IMR-90 (cell line): ENCODE measurements around the gene TEC. TPM values are rescaled to one million over a fixed set of nuclear protein-coding genes. Genes with fewer than 3 reads are reported as not detected.

ENCODE experiments used
- ATAC-seq: fragments of 200-7000 bp; cut with Tn5 transposase; 2 replicates; pipeline ENCODE4 v1.9.1; 2020; ENCODE audit warnings: low read depth, mild to moderate bottlenecking, moderate library complexity
- BruUV-seq: library from RNA; stranded (reverse); fragments of 400-500 nt; replicated peaks from 2 replicates; lab custom pipeline; 2021; lab: Mats Ljungman, UMichigan
- CTCF ChIA-PET: fragments of 300-600 bp; formaldehyde crosslinking; extraction: SDS; loops from one replicate; lab custom pipeline; 2021; ENCODE audit warnings: antibody characterized with exemption; lab: Yijun Ruan, JAX
- POLR2A ChIA-PET: fragments of 300-600 bp; sonication (Branson Sonifier 250); formaldehyde crosslinking; loops from one replicate; lab custom pipeline; 2022; ENCODE audit warnings: antibody characterized with exemption; ENCODE audit not compliant: unreplicated experiment; lab: Charles Lee
- DNase-seq: peaks from one replicate; pipeline ENCODE4 v3.0.0; 2013
- H2AFZ ChIP-seq: replicated peaks from 2 replicates; pipeline ENCODE3; 2013; ENCODE audit warnings: low read length, mild to moderate bottlenecking; ENCODE audit not compliant: poor library complexity
- H2AK5ac ChIP-seq: 2 replicates; pipeline ENCODE4 v1.6.1; 2013; ENCODE audit warnings: low read depth, low read length, inconsistent platforms
- H2AK9ac ChIP-seq: replicated peaks from 2 replicates; pipeline ENCODE3; 2013; ENCODE audit warnings: mild to moderate bottlenecking, low read depth, low read length, moderate library complexity; ENCODE audit not compliant: poor library complexity
- H2BK120ac ChIP-seq: 2 replicates; pipeline ENCODE4 v1.6.1; 2013; ENCODE audit warnings: low read depth, low read length, inconsistent platforms
- H2BK15ac ChIP-seq: 3 replicates; pipeline ENCODE4 v1.6.1; 2013; ENCODE audit warnings: low read depth, low read length, inconsistent platforms
- H2BK20ac ChIP-seq: 2 replicates; pipeline ENCODE4 v1.6.1; 2013; ENCODE audit warnings: low read depth, mild to moderate bottlenecking, inconsistent platforms, low read length, moderate library complexity
- H2BK5ac ChIP-seq: 2 replicates; pipeline ENCODE4 v1.6.1; 2013; ENCODE audit warnings: mild to moderate bottlenecking, low read depth, low read length, inconsistent platforms; ENCODE audit not compliant: poor library complexity, severe bottlenecking
- H3K14ac ChIP-seq: replicated peaks from 2 replicates; pipeline ENCODE4 v1.6.1; 2013; ENCODE audit warnings: low read depth, low read length, inconsistent platforms
- H3K18ac ChIP-seq: 2 replicates; pipeline ENCODE4 v1.6.1; 2013; ENCODE audit warnings: low read depth, low read length, control low read depth
- H3K23ac ChIP-seq: 2 replicates; pipeline ENCODE4 v1.6.1; 2013; ENCODE audit warnings: low read depth, low read length, inconsistent platforms
- H3K27ac ChIP-seq: 2 replicates; pipeline ENCODE4 v1.5.1; 2013; ENCODE audit warnings: mild to moderate bottlenecking, control low read depth, low read length; ENCODE audit not compliant: insufficient read depth
- H3K27me3 ChIP-seq: 2 replicates; pipeline ENCODE4 v1.6.1; 2013; ENCODE audit warnings: low read length; ENCODE audit not compliant: control insufficient read depth, insufficient read depth
- H3K36me3 ChIP-seq: 2 replicates; pipeline ENCODE4 v1.6.1; 2013; ENCODE audit warnings: low read length, mixed read lengths; ENCODE audit not compliant: control insufficient read depth, insufficient read depth
- H3K4ac ChIP-seq: 2 replicates; pipeline ENCODE4 v1.6.1; 2013; ENCODE audit warnings: low read depth, low read length, inconsistent platforms
- H3K4me1 ChIP-seq: 2 replicates; pipeline ENCODE4 v1.6.1; 2013; ENCODE audit warnings: low read length, mixed read lengths; ENCODE audit not compliant: control insufficient read depth, insufficient read depth
- H3K4me2 ChIP-seq: 2 replicates; pipeline ENCODE4 v1.6.1; 2013; ENCODE audit warnings: low read depth, mild to moderate bottlenecking, control low read depth, low read length, moderate library complexity
- H3K4me3 ChIP-seq: 2 replicates; pipeline ENCODE4 v1.5.1; 2013; ENCODE audit warnings: low read depth, mild to moderate bottlenecking, control low read depth, low read length, moderate library complexity; ENCODE audit not compliant: insufficient read depth
- H3K56ac ChIP-seq: 2 replicates; pipeline ENCODE4 v1.6.1; 2013; ENCODE audit warnings: low read length, inconsistent platforms; ENCODE audit not compliant: insufficient read depth; ENCODE audit errors: extremely low read depth
- H3K79me1 ChIP-seq, 2 experiments: 2 replicates each; pipeline ENCODE4 v1.6.1; 2013; ENCODE audit warnings: low read length in 2 of 2, inconsistent platforms in 1 of 2, low read depth in 1 of 2
- H3K9ac ChIP-seq: 2 replicates; pipeline ENCODE4 v1.6.1; 2013; ENCODE audit warnings: low read depth, low read length, control low read depth
- H3K9me1 ChIP-seq: 2 replicates; pipeline ENCODE4 v1.6.1; 2013; ENCODE audit warnings: low read length, inconsistent platforms; ENCODE audit not compliant: insufficient read depth
- H3K9me3 ChIP-seq: 2 replicates; pipeline ENCODE4 v1.6.1; 2013; ENCODE audit warnings: low read length; ENCODE audit not compliant: control insufficient read depth, insufficient read depth
- H4K20me1 ChIP-seq: 2 replicates; pipeline ENCODE4 v1.6.1; 2013; ENCODE audit warnings: low read length, inconsistent platforms; ENCODE audit not compliant: insufficient read depth
- H4K5ac ChIP-seq: 2 replicates; pipeline ENCODE4 v1.6.1; 2013; ENCODE audit warnings: mild to moderate bottlenecking, low read depth, low read length, control low read depth
- H4K8ac ChIP-seq, 2 experiments: 2 replicates each; pipeline ENCODE4 v1.6.1; 2013; ENCODE audit warnings: low read depth in 2 of 2, low read length in 2 of 2, control low read depth in 1 of 2, inconsistent platforms in 1 of 2
- H4K91ac ChIP-seq: 2 replicates; pipeline ENCODE4 v1.6.1; 2013; ENCODE audit warnings: low read depth, low read length, inconsistent platforms; ENCODE audit not compliant: insufficient read depth
- CEBPB ChIP-seq: IDR thresholded peaks from 2 replicates; pipeline ENCODE4 v1.6.1; 2012; ENCODE audit warnings: low read depth, low read length, improper control_type of control experiment
- CHD1 ChIP-seq: IDR thresholded peaks from 2 replicates; pipeline ENCODE4 v1.6.1; 2012; ENCODE audit warnings: low read depth, low read length, improper control_type of control experiment
- ELK1 ChIP-seq: fragments of 150-350 bp; IDR thresholded peaks from 2 replicates; pipeline ENCODE4 v1.6.1; 2016; ENCODE audit warnings: low read depth, mild to moderate bottlenecking, low read length, moderate library complexity, borderline replicate concordance
- MXI1 ChIP-seq: IDR thresholded peaks from 2 replicates; pipeline ENCODE4 v1.6.1; 2012; ENCODE audit warnings: low read depth, mild to moderate bottlenecking, low read length, moderate library complexity, borderline replicate concordance
- WGBS, 2 experiments: methylation state at CpG; one replicate each; pipeline versions ENCODE4 v1.1.5 to v1.1.7; 2013; ENCODE audit warnings: missing lambda C conversion rate in 2 of 2; ENCODE audit not compliant: insufficient read length in 1 of 2; ENCODE audit errors: extremely low coverage in 2 of 2; 5-methylcytosine and 5-hydroxymethylcytosine counted together
- dilution Hi-C: fragments of 300-500 bp; cut with HindIII; formaldehyde crosslinking; loops from one replicate; pipeline ENCODE4 v1.14.3; 2018; ENCODE audit warnings: low sequenced_read_pairs; ENCODE audit not compliant: unreplicated experiment
- in situ Hi-C: fragments of 300-500 bp; cut with MboI; formaldehyde crosslinking; loops from 3 replicates; pipeline ENCODE4 v1.14.3; 2019; ENCODE audit warnings: low sequenced_read_pairs, inconsistent platforms, mixed read lengths
- intact Hi-C: fragments of 100-400 bp; cut with micrococcal nuclease; formaldehyde crosslinking; loops from 2 replicates; pipeline ENCODE4 v1.10.0; 2022
- polyA plus RNA-seq, 3 experiments: library from polyadenylated mRNA; depleted of rRNA; stranded (reverse); fragments of >200 nt; gene quantifications; 2 replicates each; pipeline ENCODE4 v1.2.3, GENCODE V29; 2012; ENCODE audit warnings: low replicate concordance in 1 of 3
- total RNA-seq: library from RNA; depleted of rRNA; stranded (reverse); fragments of >200 nt; gene quantifications from 2 replicates; pipeline ENCODE4 v1.2.3, GENCODE V29; 2012

Gene TEC
- total and polyA plus RNA-seq, 2 of the 4 experiments (the other 2 are of a cell fraction), result 0.39 to 0.54 TPM

GRCh38 chr4:48237996-48238645 lies 31.5 kb downstream of the TEC start:
- POLR2A ChIA-PET, result no interaction called here
- no peak for ATAC-seq

More at GRCh38 chr4:48237996-48238645, 31.5 kb downstream of the TEC start:
- Histone ChIP-seq H3K4me1 (no peaks in the 10 kb centered on the region), H3K27ac (no peak overlapping the region), H3K23ac (no peak overlapping the region), H2BK20ac (no peak overlapping the region), H2AK9ac (no peak overlapping the region), H3K79me1 (no peaks in the 10 kb centered on the region), H3K9me3 (no peaks in the 10 kb centered on the region), H3K4me2 (no peak overlapping the region), H4K20me1 (no peaks in the 10 kb centered on the region), H4K91ac (no peak overlapping the region), H3K36me3 (no peaks in the 10 kb centered on the region), H3K18ac (no peak overlapping the region), H4K8ac (no peak overlapping the region), H3K27me3 (peaks cover 1% of the 10 kb centered on the region; the same call in 1 of the 2 replicates), H3K4me3 (no peak overlapping the region), H4K5ac (no peak overlapping the region), H3K4ac (no peak overlapping the region), H2BK120ac (no peak overlapping the region), H2BK15ac (no peak overlapping the region), H3K9me1 (no peaks in the 10 kb centered on the region), H2BK5ac (no peak overlapping the region), H3K14ac (no peak overlapping the region), H2AK5ac (no peak overlapping the region), H2AFZ (no peak overlapping the region), H3K56ac (no peak overlapping the region), H3K9ac (no peak overlapping the region)
- WGBS, 2 experiments, result no CpG with 5 or more reads among the region's 4 CpGs
- dilution Hi-C loops, result no loop called here
- intact Hi-C loops, result no loop called here
- TF ChIP-seq CEBPB (no peak), MXI1 (no peak), CHD1 (no peak), ELK1 (no peak)
- CTCF ChIA-PET, result no interaction called here
- peak; percentile 15 for DNase-seq
- in situ Hi-C loops, result no loop called here
- BruUV-seq, result no TSS peak
